Endothelial cell of umbilical vein (primary cell): ENCODE data around the gene GRID2IP. TPM values are rescaled to one million over a fixed set of nuclear protein-coding genes. Genes with fewer than 3 reads are reported as not detected.
A peak's percentile ranks its signal among the peaks of the same experiment; 100 is the strongest.

ENCODE experiments used
- BruUV-seq: library from RNA; stranded (reverse); fragments of 400-500 nt; replicated peaks from 2 replicates; lab custom pipeline; 2021; lab: Mats Ljungman, UMichigan
- CTCF ChIA-PET: fragments of 300-600, 350-600 bp; sonication (Branson Sonifier 250); formaldehyde crosslinking; loops from one replicate; lab custom pipeline; 2021; ENCODE audit warnings: antibody characterized with exemption, inconsistent platforms; lab: Charles Lee
- POLR2A ChIA-PET: fragments of 300-600, 350-600 bp; sonication (Branson Sonifier 250); formaldehyde crosslinking; loops from one replicate; lab custom pipeline; 2021; ENCODE audit warnings: antibody characterized with exemption, inconsistent platforms; lab: Charles Lee
- DNase-seq: peaks from one replicate; pipeline ENCODE4 v3.0.0-alpha.2; 2011; ENCODE audit warnings: low read depth, low spot score
- FAIRE-seq: peaks from 2 replicates; lab custom pipeline; 2011; peaks lifted over from hg19 to GRCh38; lab: Jason Lieb, UNC
- H2AFZ ChIP-seq: 2 replicates; pipeline ENCODE4 v1.6.0; 2012; ENCODE audit warnings: low read depth, low read length, control low read depth, inconsistent platforms
- H3K27ac ChIP-seq: 2 replicates; pipeline ENCODE4 v1.5.1; 2011; ENCODE audit warnings: low read depth, mild to moderate bottlenecking, control low read depth, low read length, moderate library complexity; ENCODE audit not compliant: insufficient read depth
- H3K27me3 ChIP-seq, 2 experiments: 2 replicates each; pipeline versions ENCODE4 v1.6.0 to v1.6.1; 2011; ENCODE audit warnings: low read length in 2 of 2, mixed read lengths in 1 of 2; ENCODE audit not compliant: control insufficient read depth in 2 of 2, insufficient read depth in 2 of 2
- H3K36me3 ChIP-seq, 2 experiments: 2 replicates in 1 of 2; 3 replicates in 1 of 2; pipeline ENCODE4 v1.5.1; 2011; ENCODE audit warnings: low read length in 2 of 2, mild to moderate bottlenecking in 1 of 2, moderate library complexity in 1 of 2; ENCODE audit not compliant: control insufficient read depth in 2 of 2, insufficient read depth in 2 of 2; ENCODE audit errors: extremely low read depth in 1 of 2
- H3K4me1 ChIP-seq: 3 replicates; pipeline ENCODE4 v1.5.1; 2011; ENCODE audit warnings: mild to moderate bottlenecking, low read length; ENCODE audit not compliant: control insufficient read depth, insufficient read depth; ENCODE audit errors: extremely low read depth
- H3K4me2 ChIP-seq: 2 replicates; pipeline ENCODE4 v1.6.1; 2011; ENCODE audit warnings: low read length, control low read depth, mixed read lengths; ENCODE audit not compliant: insufficient read depth
- H3K4me3 ChIP-seq, 3 experiments: fragments of 200-600 bp in 1 of 3; sonication (generic), shearing (Covaris generic) in 1 of 3; replicated peaks in 1 of 3; 2 replicates each; pipeline ENCODE4 v1.5.1; 2011 to 2016; ENCODE audit warnings: control low read depth in 3 of 3, low read length in 3 of 3, mild to moderate bottlenecking in 2 of 3, inconsistent platforms in 1 of 3, low read depth in 1 of 3, moderate library complexity in 1 of 3; ENCODE audit not compliant: insufficient read depth in 1 of 3
- H3K79me2 ChIP-seq: 2 replicates; pipeline ENCODE4 v1.6.0; 2012; ENCODE audit warnings: low read length, inconsistent platforms; ENCODE audit not compliant: control insufficient read depth, insufficient read depth
- H3K9ac ChIP-seq: replicated peaks from 2 replicates; pipeline ENCODE3; 2011; ENCODE audit warnings: low read length, control low read depth; ENCODE audit not compliant: insufficient read depth; ENCODE audit errors: extremely low read depth
- H3K9me1 ChIP-seq: replicated peaks from 3 replicates; pipeline ENCODE4 v1.6.0; 2011; ENCODE audit warnings: mild to moderate bottlenecking, low read length; ENCODE audit not compliant: control insufficient read depth, insufficient read depth; ENCODE audit errors: extremely low read depth
- H3K9me3 ChIP-seq: replicated peaks from 2 replicates; pipeline ENCODE4 v1.5.1; 2012; ENCODE audit warnings: low read length, inconsistent platforms; ENCODE audit not compliant: control insufficient read depth, insufficient read depth
- H4K20me1 ChIP-seq: replicated peaks from 2 replicates; pipeline ENCODE3; 2011; ENCODE audit warnings: mild to moderate bottlenecking, low read length; ENCODE audit not compliant: control insufficient read depth, insufficient read depth; ENCODE audit errors: extremely low read depth
- EZH2 ChIP-seq: IDR thresholded peaks from 2 replicates; pipeline ENCODE4 v1.6.1; 2012; ENCODE audit warnings: borderline replicate concordance, low read depth, mild to moderate bottlenecking, moderate library complexity, low read length, inconsistent platforms; ENCODE audit not compliant: severe bottlenecking
- GATA2 ChIP-seq: IDR thresholded peaks from 2 replicates; pipeline ENCODE4 v1.7.0; 2011; ENCODE audit warnings: low read depth, mild to moderate bottlenecking, moderate library complexity, mixed read lengths, low read length; ENCODE audit not compliant: insufficient read length, insufficient read depth
- JUN ChIP-seq: IDR thresholded peaks from 2 replicates; pipeline ENCODE4 v1.6.1; 2011; ENCODE audit warnings: borderline replicate concordance, low read depth; ENCODE audit not compliant: insufficient read length, insufficient read depth
- POLR2A ChIP-seq: IDR thresholded peaks from 2 replicates; pipeline ENCODE4 v1.6.1; 2012; ENCODE audit warnings: low read depth, mild to moderate bottlenecking, control low read depth, low read length
- POLR2AphosphoS5 ChIP-seq: IDR thresholded peaks from 2 replicates; pipeline ENCODE4 v1.6.1; 2012; ENCODE audit warnings: low read depth, mild to moderate bottlenecking, control low read depth, low read length, moderate library complexity; ENCODE audit not compliant: insufficient read depth
- dilution Hi-C: fragments of 300-500 bp; cut with MboI; formaldehyde crosslinking; loops from one replicate; pipeline ENCODE4 v1.15.0; 2019; ENCODE audit warnings: low sequenced_read_pairs; ENCODE audit not compliant: extremely low pct_ligation_motif_present
- intact Hi-C: fragments of 100-400 bp; cut with micrococcal nuclease; formaldehyde crosslinking; loops from one replicate; pipeline ENCODE4 v1.10.0; 2022
- polyA plus RNA-seq, 4 experiments: library from polyadenylated mRNA; depleted of rRNA in 3 of 4; stranded (reverse) in 3 of 4; unstranded in 1 of 4; fragments of >200 nt; gene quantifications; 2 replicates each; pipeline versions ENCODE4 v1.2.1 to v1.2.3, GENCODE V29; 2011 to 2012; ENCODE audit warnings: missing spikeins in 1 of 4
- total RNA-seq: library from RNA; stranded (reverse); gene quantifications from 2 replicates; pipeline ENCODE4 v1.2.3, GENCODE V29; 2021
- TF ChIP-seq, protein P1 (sequence below): IDR thresholded peaks from 2 replicates; pipeline ENCODE4 v1.6.1; 2011; ENCODE audit not compliant: insufficient read depth, insufficient read length

GRID2IP gene
- total and polyA plus RNA-seq, 2 donors (not counting 3 experiments of a cell fraction or from before 2014, with no cell fraction given) = not detected

DNA sequence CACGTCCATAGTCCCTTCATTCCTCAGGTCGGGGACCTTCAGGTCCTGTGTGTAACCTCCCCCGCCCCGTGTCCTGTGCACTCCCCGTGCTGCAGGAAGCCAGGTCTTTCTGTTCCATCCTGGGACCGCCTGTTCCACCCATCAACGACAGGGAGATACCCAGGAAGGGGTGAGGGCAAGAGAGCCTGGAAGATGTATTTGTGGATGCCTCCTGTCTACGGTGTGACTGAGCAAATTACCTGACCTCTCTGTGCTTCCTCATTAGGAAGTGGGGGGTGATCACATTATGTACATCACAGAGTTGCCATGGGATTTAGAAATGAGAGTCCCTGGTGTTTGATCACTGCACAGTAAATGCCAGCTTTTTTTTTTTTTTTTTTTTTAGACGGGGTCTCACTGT is 46.3 kb downstream of the GRID2IP start:
- dilution Hi-C loops (no loop called here), intact Hi-C loops (no loop called here)
- FAIRE-seq = no peak
- Histone ChIP-seq H3K27ac (no peak overlapping the region), H3K9me3 (no peaks in the 10 kb centered on the region), H3K4me1 (peaks cover 3% of the 10 kb centered on the region), H3K79me2 (no peaks in the 10 kb centered on the region), H3K9ac (no peak overlapping the region), H3K4me2 (no peak overlapping the region), H3K4me3 (peak overlapping the region in 1 of 3 experiments; percentile 44), H3K36me3 (no peaks in the 10 kb centered on the region), H3K9me1 (no peaks in the 10 kb centered on the region), H4K20me1 (no peaks in the 10 kb centered on the region), H3K27me3 (peaks cover 0 to 2% of the 10 kb centered on the region in 2 experiments), H2AFZ (peak overlapping the region; percentile 92)
- no peak for DNase-seq
- POLR2A ChIA-PET = interaction anchor here (0.6 kb wide), 1 partner anchor 64 kb away, joined by 6 read pairs; no protein-coding TSS in a partner anchor
- no TSS peak for BruUV-seq
- TF ChIP-seq POLR2A = no peak
- TF ChIP-seq GATA2 = no peak
- TF ChIP-seq JUN = no peak
- TF ChIP-seq EZH2 = no peak
- TF ChIP-seq, protein P1, sequence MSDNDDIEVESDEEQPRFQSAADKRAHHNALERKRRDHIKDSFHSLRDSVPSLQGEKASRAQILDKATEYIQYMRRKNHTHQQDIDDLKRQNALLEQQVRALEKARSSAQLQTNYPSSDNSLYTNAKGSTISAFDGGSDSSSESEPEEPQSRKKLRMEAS = no peak
- no peak for TF ChIP-seq POLR2AphosphoS5
- CTCF ChIA-PET = interaction anchor here (1.2 kb wide), 1 partner anchor 11 kb away, joined by 7 read pairs; no protein-coding TSS in a partner anchor

DNA sequence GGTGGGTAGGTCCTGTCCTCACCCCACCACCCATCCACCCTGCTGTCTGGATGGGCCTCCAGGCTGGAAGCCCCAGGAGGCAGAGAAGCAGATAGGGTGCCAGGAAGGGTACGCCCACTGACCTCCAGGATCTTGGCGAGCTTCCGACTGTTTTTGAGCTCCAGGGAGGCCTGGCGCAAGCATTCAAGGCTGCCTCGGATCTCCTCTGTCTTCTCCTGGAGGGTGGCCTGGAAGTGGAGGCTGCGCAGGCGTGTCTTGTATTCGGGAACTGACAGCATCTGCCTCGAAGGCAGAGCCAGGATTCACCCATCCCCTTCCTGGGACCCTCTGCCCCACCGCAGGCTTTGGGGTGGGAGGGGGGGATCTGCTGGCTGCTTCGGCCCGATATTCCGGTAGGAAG is 48.4 kb downstream of the GRID2IP start:
- Histone ChIP-seq H3K4me3 (no peak overlapping the region), H3K4me1 (peaks cover 3% of the 10 kb centered on the region), H3K27ac (no peak overlapping the region), H3K9me3 (no peaks in the 10 kb centered on the region), H3K79me2 (no peaks in the 10 kb centered on the region), H3K4me2 (no peak overlapping the region), H4K20me1 (no peaks in the 10 kb centered on the region), H3K36me3 (no peaks in the 10 kb centered on the region), H2AFZ (no peak overlapping the region), H3K9ac (no peak overlapping the region), H3K27me3 (peaks cover 0 to 2% of the 10 kb centered on the region in 2 experiments), H3K9me1 (no peaks in the 10 kb centered on the region)
- POLR2A ChIA-PET = no interaction called here
- FAIRE-seq = no peak
- CTCF ChIA-PET = no interaction called here
- no peak for DNase-seq
- no TSS peak for BruUV-seq
- dilution Hi-C loops = no loop called here
- intact Hi-C loops = no loop called here
- TF ChIP-seq, protein P1 = no peak
